HK-2 (cell line): ENCODE measurements around the gene DDRGK1.
A peak's percentile ranks its signal among the peaks of the same experiment; 100 is the strongest.
"Not testable (repeated sequence)": the region's sequence is repeated elsewhere in the genome, so short reads cannot be mapped to it uniquely, and the experiment has no call there.

ENCODE experiments used
- DNase-seq: peaks from one replicate; pipeline ENCODE4 v3.0.0-alpha.2; 2018; ENCODE audit not compliant: unreplicated experiment

DDRGK1 gene

DNA sequence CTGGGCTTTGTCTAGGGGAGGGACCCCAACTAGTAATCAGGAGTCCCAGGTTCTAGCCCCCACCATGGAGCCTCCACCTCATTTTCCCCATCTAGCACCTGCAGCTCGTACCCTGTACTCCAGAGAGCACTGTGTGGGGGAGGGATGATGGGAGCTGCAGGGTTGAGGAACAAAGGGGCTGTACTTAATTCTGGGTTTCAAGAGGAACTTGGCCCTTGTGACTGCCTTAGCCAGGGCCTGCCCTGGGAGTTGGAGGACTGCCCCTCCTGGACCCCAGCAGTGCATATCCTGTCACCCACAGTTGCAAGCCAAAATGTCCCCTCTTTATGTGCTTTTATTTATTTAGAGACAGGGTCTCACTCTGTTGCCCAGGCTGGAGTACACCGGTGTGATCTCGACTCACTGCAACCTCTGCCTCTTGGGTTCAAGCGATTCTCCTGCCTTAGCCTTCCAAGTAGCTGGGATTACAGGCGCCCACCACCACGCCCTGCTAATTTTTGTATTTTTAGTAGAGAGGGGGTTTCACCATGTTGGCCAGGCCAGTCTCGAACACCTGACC lies 11.0 kb upstream of the DDRGK1 start:
- DNase-seq = not testable (repeated sequence)

DNA sequence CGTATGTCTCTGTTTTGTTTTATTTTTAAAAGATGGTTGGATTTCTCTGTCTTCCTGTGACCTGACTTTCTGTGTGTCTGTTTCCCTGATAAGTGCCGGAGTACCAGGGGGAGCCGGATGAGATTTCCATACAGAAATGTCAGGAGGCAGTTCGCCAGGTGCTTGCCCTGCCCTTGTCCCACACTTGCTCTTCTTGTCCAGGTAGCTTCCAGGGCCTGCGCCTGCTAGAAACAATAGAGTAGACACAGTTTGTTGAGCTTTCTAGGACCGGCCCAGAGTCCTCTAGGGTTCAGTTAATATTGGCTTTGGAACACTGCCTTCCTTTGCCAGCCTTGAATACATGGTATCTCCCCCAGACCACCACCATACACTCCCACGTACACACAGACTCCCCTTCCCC lies 8.7 kb upstream of the DDRGK1 start:
- no peak for DNase-seq

GRCh38 chr20:3210346-3210745 lies 5.9 kb upstream of the DDRGK1 start:
- DNase-seq = no peak

DNA sequence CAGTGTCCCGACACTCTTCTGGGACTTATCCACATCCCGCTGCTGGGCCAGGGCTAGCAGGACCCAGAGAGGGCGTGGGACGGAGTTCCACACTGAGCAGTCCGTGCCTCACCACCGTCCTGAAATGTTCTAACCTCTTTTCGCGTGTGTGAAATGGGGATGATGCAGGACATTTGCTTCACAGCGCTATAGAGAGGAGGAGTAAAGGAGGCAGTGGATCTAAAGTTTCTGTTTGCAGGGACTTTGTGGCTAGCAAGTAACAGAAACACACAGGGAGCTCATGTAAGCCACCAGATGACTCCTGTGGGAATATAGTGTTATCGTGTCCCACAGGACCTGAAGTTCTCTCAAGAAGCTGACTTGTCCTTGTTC lies 5.5 kb upstream of the DDRGK1 start:
- DNase-seq = peak; percentile 30

DNA sequence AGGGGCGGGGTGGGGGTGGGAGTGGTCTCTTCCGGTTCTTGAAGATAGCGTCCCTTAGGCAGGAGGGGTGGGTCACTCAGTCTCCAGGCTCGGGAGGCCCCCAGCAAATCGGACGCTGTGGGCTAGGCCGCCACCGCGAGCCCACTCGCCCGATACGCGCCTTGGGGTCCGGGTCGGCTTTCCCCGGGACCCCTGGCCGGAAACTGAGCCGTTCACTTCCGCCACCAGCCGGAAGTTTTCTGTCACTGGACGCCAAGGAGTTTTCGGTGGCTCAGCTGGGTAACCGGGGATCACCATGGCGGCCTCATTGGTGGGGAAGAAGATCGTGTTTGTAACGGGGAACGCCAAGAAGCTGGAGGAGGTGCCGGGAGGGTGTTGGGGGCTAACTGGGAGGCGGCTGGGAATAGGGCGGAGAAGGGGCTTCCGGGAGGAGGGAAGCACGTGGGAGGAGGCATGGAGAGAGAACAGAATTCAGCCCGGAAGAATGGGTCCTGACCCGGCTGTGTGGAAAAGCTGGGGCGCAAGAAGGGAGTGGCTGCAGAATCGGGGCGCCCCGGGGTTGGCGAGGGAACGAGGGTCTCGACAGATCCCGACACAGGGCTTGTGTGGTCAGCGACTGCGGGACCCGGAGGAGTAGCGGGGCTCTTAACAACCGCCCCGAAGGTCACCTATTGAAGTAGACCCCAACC lies 4.9 kb upstream of the DDRGK1 start, which contains the start of gene ITPA:
Gene ITPA (plus strand): TSS at position 242 of the 689 bp plus-strand sequence. CDS start 54 bp downstream, at position 296.
- peak; percentile 71 for DNase-seq

DNA sequence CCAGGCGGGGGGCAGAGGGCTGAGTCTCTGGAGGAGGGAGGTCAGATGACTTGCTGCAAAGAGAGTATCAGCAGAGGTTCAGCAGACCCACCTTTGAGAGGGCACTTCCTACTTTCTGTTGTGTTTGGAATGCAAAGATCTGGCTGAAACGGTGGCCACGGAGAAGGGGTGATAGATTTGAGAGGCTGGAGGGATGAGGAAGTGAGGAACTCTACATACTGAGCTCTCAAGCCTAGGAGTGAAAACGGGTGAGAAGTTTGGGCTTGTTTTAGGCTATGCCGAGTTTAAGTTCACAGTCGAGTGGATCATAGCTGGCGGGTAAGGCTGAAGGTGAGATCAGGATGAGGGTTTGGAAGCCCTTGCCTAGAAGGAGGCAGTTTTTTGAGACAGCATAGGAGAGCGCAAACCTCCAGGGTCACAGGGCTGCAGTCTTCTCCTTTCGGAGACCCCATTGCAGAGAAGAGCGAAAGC lies 4.3 kb upstream of the DDRGK1 start:
- peak; percentile 29 for DNase-seq

DNA sequence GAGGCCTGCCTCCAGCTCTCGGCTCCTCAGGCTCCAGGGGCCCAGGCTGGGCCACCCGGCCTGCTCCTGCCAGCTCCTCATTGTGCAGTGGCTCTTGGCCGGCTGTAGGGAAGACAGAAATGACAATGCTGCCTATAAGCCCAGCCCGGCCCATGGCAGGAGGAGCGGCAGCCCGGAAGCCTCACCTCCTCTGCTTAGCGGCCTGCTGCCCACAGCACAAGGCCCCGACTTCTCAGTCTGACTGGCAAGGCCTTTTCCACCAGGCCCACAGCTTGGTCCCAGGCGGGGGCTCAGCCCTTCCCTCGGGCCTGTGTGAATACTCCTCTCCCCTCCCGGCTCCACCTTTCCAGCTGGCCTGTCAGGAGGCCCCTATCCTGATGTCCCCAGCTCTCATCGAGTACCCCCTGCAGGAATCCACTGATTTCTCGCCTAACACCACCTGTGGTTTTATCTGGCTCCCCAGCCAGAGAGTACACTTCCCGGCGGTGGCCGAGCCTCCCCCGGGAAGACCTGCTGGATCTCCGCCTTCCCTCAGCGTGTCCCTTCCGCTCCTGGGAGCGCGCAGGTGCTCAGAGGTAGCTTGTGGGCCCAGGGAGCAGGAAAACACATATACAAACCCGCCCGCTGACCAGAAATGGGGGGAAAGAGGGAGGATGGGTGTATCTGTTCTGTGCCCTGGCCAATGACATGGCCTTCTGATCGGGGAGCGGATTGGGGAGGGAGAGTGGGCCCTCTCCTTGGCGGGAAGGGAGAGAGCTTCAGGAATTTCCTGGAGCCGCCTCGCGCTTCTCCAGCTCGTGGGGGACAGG lies 963 bp downstream of the DDRGK1 start:
- peak; percentile 61 for DNase-seq

DNA sequence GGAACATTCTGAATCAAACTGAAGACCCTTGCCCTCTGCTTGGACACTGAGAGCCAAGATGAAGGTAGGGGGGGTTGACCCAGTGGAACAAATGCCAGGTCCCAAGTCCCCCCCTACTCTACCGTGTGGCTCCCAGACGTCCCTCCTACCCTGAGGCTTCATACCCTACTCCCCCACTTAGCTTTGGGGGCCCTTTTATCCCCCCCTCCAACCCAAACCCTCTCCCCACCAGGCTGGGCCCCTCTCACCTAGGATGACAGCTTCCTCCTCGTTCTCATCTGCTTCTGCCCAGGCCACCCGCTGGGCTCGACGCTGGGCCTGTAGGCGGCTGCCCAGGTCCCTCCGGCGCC lies 1.5 kb downstream of the DDRGK1 start:
- no peak for DNase-seq

- no peak for DNase-seq
Observed at GRCh38 chr20:3199976-3200755, 4.3 kb downstream of the DDRGK1 start.

- DNase-seq = no peak
Observed at GRCh38 chr20:3199206-3199605, 5.3 kb downstream of the DDRGK1 start.

GRCh38 chr20:3195590-3196237 lies 8.8 kb downstream of the DDRGK1 start:
- DNase-seq = no peak

- no peak for DNase-seq
Observed at GRCh38 chr20:3194617-3195280, 9.7 kb downstream of the DDRGK1 start.

GRCh38 chr20:3193806-3194616 lies 10.5 kb downstream of the DDRGK1 start:
- DNase-seq = no peak

DNA sequence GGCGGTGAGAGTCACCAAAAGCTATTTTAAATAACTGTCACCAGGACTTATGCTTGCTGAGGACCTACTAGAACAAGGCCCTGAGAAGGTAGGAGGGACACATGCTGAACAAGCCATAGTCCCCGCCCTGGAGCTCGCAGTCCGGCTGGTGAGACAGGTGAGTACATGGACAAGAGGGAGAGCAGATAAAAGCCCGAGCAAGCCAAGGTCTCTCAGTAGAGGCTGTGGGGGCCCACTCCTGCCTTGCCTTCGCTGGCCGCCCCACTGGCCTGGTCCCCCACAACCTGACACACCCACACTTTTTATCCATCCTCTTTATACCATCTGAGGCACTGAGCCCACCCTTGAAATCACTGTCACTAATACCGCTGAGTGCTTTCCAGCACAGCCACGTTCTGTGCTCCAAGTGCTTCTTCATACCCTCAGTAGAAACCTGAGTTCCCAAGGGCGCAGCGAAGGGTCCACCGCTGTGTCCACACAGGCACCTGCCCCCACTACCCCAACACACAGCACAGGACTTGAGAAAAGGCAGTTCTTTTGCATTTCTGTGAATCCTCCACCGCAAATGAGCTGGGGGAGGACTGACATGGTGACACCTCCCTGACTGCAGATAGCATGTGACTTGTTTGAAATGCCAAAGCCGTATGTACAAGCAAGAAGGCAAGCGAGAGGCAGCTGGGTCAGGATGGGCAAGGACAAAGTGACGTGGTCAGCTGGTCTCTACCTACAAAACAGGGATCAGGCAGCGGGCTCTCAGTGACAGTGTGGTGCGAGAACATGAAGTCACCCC lies 12.1 kb downstream of the DDRGK1 start:
- no peak for DNase-seq

DNA sequence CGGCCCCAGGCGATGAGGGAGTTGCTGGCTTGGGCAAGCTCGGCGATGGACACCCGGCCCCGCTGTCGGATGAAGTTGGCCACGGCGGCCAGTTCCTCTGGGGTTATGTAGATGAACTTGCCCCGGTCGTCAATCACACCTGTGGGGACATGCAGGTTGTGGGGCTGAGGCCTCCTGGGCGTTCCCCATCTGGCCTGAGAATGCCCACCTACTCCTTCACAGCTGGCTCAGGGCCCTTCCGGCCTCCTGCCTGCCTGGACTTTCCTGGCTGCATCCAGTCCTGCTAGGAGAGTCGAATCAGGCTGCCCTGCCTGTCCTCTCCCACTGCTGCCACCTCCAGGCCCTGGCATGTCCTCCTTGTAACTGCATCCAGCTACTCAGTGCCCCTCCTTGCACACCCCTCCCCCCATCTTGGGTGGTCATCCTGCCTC lies 13.8 kb downstream of the DDRGK1 start:
- no peak for DNase-seq

DNA sequence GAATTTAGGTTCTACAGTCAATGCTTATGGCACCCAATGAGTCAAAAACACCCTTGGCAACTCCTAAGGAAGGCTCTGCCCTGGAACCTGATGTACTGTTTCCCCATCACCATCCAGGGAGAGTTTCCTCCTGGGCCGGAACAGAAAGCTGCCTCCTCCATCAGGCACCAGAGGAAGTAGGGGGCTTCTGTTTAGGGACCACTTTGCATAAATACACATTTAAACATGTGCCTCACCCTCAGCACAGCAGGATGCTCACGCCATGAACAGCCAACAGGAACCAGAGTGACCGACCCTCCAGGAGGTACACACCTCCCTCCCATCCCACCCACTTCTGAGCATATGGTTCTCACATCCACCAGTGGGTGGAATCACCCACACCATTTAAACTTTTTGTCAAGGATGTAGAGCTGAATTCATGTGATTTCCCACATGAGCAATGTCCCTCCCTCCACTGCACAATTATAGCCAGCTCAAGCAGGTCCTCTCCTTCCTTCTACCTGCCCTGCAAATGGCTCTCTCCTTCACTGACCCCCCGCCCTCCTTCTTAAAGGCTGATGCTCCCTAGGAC lies 14.8 kb downstream of the DDRGK1 start:
- no peak for DNase-seq

GRCh38 chr20:3188823-3189413 lies 15.6 kb downstream of the DDRGK1 start:
- DNase-seq = no peak

DNA sequence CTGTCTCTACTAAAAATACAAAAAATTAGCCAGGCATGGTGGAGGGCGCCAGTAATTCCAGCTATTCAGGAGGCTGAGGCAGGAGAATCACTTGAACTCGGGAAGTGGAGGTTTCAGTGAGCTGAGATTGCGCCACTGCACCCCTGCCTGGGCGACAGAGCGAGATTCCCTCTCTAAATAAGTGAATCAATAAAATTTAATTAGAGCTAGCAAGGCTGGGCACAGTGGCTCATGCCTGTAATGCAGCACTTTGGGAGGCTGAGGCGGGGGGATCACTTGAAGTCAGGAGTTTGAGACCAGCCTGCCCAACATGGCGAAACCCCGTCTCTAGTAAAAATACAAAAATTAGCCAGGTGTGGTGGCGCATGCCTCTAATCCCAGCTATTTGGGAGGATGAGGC lies 16.6 kb downstream of the DDRGK1 start:
- DNase-seq = not testable (repeated sequence)
